GM06990 (cell line): ENCODE measurements around the gene ABCC9.
"Not testable (repeated sequence)": the region's sequence is repeated elsewhere in the genome, so short reads cannot be mapped to it uniquely, and the experiment has no call there.

ENCODE experiments used
- DNase-seq: peaks from one replicate; pipeline ENCODE4 v3.0.0-alpha.2; 2011; ENCODE audit not compliant: insufficient read length; ENCODE audit errors: extremely low read depth
- H3K27me3 ChIP-seq: replicated peaks from 2 replicates; pipeline ENCODE4 v1.6.0; 2011; ENCODE audit warnings: low read length; ENCODE audit not compliant: control insufficient read depth, insufficient read depth
- H3K36me3 ChIP-seq: 2 replicates; pipeline ENCODE4 v1.5.1; 2011; ENCODE audit warnings: low read length; ENCODE audit not compliant: control insufficient read depth, insufficient read depth
- H3K4me3 ChIP-seq: replicated peaks from 2 replicates; pipeline ENCODE4 v1.5.1; 2011; ENCODE audit warnings: low read depth, mild to moderate bottlenecking, control low read depth, low read length
- CTCF ChIP-seq: IDR thresholded peaks from 2 replicates; pipeline ENCODE4 v1.5.1; 2011; ENCODE audit warnings: low read length, control low read depth, mild to moderate bottlenecking, inconsistent platforms; ENCODE audit not compliant: insufficient read depth, poor library complexity, severe bottlenecking

Gene ABCC9

GRCh38 chr12:21934173-21934572 lies 7.1 kb downstream of the ABCC9 start:
- DNase-seq = no peak
- no peak overlapping the region for H3K4me3 ChIP-seq

GRCh38 chr12:21933656-21934055 lies 7.6 kb downstream of the ABCC9 start:
- DNase-seq = no peak
- no peak for TF ChIP-seq CTCF
- no peak overlapping the region for H3K4me3 ChIP-seq
- no peaks in the 10 kb centered on the region for H3K36me3 ChIP-seq
- no peaks in the 10 kb centered on the region for H3K27me3 ChIP-seq

More at GRCh38 chr12:21934173-21934572, 7.1 kb downstream of the ABCC9 start:
- H3K36me3 ChIP-seq = no peaks in the 10 kb centered on the region
- no peaks in the 10 kb centered on the region for H3K27me3 ChIP-seq
- no peak for TF ChIP-seq CTCF

GRCh38 chr12:21929972-21930371 lies 11.3 kb downstream of the ABCC9 start:
- H3K36me3 ChIP-seq, H3K27me3 ChIP-seq: not testable (repeated sequence)

GRCh38 chr12:21925296-21925913 lies 15.8 kb downstream of the ABCC9 start:
- DNase-seq = no peak
- TF ChIP-seq CTCF = no peak
- H3K4me3 ChIP-seq = no peak overlapping the region
- no peaks in the 10 kb centered on the region for H3K36me3 ChIP-seq
- no peaks in the 10 kb centered on the region for H3K27me3 ChIP-seq

More at GRCh38 chr12:21929972-21930371, 11.3 kb downstream of the ABCC9 start:
- not testable (repeated sequence) for H3K4me3 ChIP-seq, DNase-seq

GRCh38 chr12:21921436-21921835 lies 19.8 kb downstream of the ABCC9 start:
- Histone ChIP-seq H3K36me3 (no peaks in the 10 kb centered on the region), H3K27me3 (no peaks in the 10 kb centered on the region), H3K4me3 (no peak overlapping the region)
- no peak for DNase-seq
- no peak for TF ChIP-seq CTCF

- no peak for DNase-seq
- no peaks in the 10 kb centered on the region for H3K36me3 ChIP-seq
- H3K4me3 ChIP-seq = no peak overlapping the region
- TF ChIP-seq CTCF = no peak
- H3K27me3 ChIP-seq = no peaks in the 10 kb centered on the region
Observed at GRCh38 chr12:21918456-21918855, 22.8 kb downstream of the ABCC9 start.
